Hippocampal formation (tissue), 2 donors: ENCODE data around the gene KCNH6.

Source experiments
- DNase-seq, 2 donors: peaks; one replicate each; lab custom pipeline; 2025; lab: John Stamatoyannopoulos, UW

KCNH6 gene

GRCh38 chr17:63534816-63535455, 11.8 kb downstream of the KCNH6 start:
- no peak for DNase-seq

GRCh38 chr17:63535640-63536039, 12.5 kb downstream of the KCNH6 start:
- no peak for DNase-seq

GRCh38 chr17:63537001-63537400, 13.8 kb downstream of the KCNH6 start:
- no peak for DNase-seq

GRCh38 chr17:63537991-63538692, 15.0 kb downstream of the KCNH6 start:
- no peak for DNase-seq

GRCh38 chr17:63538693-63539595, 15.8 kb downstream of the KCNH6 start:
- no peak for DNase-seq

GRCh38 chr17:63540590-63540989, 17.4 kb downstream of the KCNH6 start:
- no peak for DNase-seq

- no peak for DNase-seq
Observed at GRCh38 chr17:63542218-63542545, 19.0 kb downstream of the KCNH6 start.

GRCh38 chr17:63542942-63543821, 20.0 kb downstream of the KCNH6 start:
- DNase-seq: no peak

GRCh38 chr17:63543822-63544420, 20.8 kb downstream of the KCNH6 start:
- no peak for DNase-seq

GRCh38 chr17:63544467-63545301, 21.5 kb downstream of the KCNH6 start:
- DNase-seq: no peak

- DNase-seq: no peak
Observed at GRCh38 chr17:63546308-63547082, 23.3 kb downstream of the KCNH6 start.

GRCh38 chr17:63547083-63547523, 23.9 kb downstream of the KCNH6 start:
- no peak for DNase-seq

- no peak for DNase-seq
Observed at GRCh38 chr17:63549289-63549945, 26.3 kb downstream of the KCNH6 start.

GRCh38 chr17:63549946-63550816, 27.0 kb downstream of the KCNH6 start, which contains the start of gene DCAF7:
Gene DCAF7, plus strand, starts transcription at chr17:63550477. Its CDS starts 201 bp downstream, at chr17:63550678.
- DNase-seq: peak; percentile 99 to 100

GRCh38 chr17:63550817-63551639, 27.9 kb downstream of the KCNH6 start:
- peak in 1 of 2 donors; percentile 33 for DNase-seq

GRCh38 chr17:63552211-63552610, 29.1 kb downstream of the KCNH6 start:
- DNase-seq: no peak
